ENCODE data around the gene RMND1. TPM values are rescaled to one million over a fixed set of nuclear protein-coding genes. Genes with fewer than 3 reads are reported as not detected.

The RMND1 gene
- total and polyA plus RNA-seq, 2 of the 13 experiments (the other 11 are each of a cell fraction or from before 2014, with no cell fraction given) = 34.0 to 72.5 TPM

DNA sequence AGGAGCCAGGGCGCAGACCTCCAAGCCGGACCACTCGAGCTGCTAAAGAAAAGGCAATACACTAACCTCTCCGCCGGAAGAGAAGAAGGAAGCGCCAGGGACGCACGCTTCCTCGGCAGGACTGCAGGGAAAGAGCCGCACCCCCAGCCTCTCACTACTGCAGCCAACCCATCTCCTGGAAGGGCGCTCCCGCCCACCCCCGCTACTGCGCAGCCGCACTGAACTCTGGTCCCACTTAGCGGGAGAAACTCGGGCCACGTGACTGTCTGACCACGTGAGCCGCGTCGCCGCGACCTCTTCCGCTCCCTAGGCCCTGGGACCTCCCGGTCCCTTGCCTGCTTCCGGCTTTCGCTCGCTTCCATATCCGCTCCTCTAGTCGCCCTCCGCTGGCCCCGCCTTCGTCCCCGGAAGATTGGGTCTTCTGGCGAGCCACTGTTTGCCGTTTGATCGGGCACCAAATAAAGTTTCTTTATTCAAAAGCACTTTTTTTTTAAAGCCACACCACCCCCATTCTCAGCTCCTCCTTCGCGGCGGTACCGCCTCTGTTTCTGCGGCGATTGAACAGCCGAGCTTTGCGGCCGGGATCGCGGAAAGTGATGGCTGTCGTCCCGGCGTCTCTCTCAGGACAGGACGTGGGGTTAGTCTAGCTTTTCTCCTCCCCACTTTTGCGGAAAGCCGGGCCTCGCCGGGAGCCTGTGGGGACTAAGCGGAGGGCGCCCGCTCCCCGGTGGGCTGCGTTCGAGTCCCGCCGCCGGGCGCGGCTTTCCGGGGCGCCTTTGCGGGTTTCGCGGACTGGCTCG, at the start of gene RMND1 (continued):
- TF ChIP-seq SKI (IDR thresholded peaks at IDR 0.05; ENCODE audit: partially characterized antibody) = peak; percentile 76
- TF ChIP-seq ETV5 (CRISPR knock-in tag; IDR thresholded peaks at IDR 0.05; ENCODE audit: borderline replicate concordance) = peak; percentile 98
- peak; percentile 95; the same call in 1 of the 2 replicates for TF ChIP-seq CBX5 (CRISPR knock-in tag; IDR thresholded peaks at IDR 0.05; ENCODE audit: borderline replicate concordance)
- TF ChIP-seq KDM4B (CRISPR knock-in tag; IDR thresholded peaks at IDR 0.05) = no peak
- TF ChIP-seq ZNF510 (CRISPR knock-in tag; IDR thresholded peaks at IDR 0.05; ENCODE audit: low read depth) = peak; percentile 86; the same call in 1 of the 2 replicates
- peak; percentile 72; the same call in 1 of the 2 replicates for TF ChIP-seq NCOR1 (IDR thresholded peaks at IDR 0.05; ENCODE audit: borderline replicate concordance, low read length)
- TF ChIP-seq PHF21A (CRISPR knock-in tag; IDR thresholded peaks at IDR 0.05) = peak; percentile 99
- TF ChIP-seq, protein P1, sequence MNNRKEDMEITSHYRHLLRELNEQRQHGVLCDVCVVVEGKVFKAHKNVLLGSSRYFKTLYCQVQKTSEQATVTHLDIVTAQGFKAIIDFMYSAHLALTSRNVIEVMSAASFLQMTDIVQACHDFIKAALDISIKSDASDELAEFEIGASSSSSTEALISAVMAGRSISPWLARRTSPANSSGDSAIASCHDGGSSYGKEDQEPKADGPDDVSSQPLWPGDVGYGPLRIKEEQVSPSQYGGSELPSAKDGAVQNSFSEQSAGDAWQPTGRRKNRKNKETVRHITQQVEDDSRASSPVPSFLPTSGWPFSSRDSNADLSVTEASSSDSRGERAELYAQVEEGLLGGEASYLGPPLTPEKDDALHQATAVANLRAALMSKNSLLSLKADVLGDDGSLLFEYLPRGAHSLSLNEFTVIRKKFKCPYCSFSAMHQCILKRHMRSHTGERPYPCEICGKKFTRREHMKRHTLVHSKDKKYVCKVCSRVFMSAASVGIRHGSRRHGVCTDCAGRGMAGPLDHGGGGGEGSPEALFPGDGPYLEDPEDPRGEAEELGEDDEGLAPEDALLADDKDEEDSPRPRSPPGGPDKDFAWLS (CRISPR knock-in tag; IDR thresholded peaks at IDR 0.05; ENCODE audit: borderline replicate concordance) = peak; percentile 86; the same call in 1 of the 2 replicates
- TF ChIP-seq, protein P2, sequence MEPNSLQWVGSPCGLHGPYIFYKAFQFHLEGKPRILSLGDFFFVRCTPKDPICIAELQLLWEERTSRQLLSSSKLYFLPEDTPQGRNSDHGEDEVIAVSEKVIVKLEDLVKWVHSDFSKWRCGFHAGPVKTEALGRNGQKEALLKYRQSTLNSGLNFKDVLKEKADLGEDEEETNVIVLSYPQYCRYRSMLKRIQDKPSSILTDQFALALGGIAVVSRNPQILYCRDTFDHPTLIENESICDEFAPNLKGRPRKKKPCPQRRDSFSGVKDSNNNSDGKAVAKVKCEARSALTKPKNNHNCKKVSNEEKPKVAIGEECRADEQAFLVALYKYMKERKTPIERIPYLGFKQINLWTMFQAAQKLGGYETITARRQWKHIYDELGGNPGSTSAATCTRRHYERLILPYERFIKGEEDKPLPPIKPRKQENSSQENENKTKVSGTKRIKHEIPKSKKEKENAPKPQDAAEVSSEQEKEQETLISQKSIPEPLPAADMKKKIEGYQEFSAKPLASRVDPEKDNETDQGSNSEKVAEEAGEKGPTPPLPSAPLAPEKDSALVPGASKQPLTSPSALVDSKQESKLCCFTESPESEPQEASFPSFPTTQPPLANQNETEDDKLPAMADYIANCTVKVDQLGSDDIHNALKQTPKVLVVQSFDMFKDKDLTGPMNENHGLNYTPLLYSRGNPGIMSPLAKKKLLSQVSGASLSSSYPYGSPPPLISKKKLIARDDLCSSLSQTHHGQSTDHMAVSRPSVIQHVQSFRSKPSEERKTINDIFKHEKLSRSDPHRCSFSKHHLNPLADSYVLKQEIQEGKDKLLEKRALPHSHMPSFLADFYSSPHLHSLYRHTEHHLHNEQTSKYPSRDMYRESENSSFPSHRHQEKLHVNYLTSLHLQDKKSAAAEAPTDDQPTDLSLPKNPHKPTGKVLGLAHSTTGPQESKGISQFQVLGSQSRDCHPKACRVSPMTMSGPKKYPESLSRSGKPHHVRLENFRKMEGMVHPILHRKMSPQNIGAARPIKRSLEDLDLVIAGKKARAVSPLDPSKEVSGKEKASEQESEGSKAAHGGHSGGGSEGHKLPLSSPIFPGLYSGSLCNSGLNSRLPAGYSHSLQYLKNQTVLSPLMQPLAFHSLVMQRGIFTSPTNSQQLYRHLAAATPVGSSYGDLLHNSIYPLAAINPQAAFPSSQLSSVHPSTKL (CRISPR knock-in tag; IDR thresholded peaks at IDR 0.05) = peak; percentile 84
- no peak; the same call in 1 of the 2 replicates for TF ChIP-seq ZNF3 (CRISPR knock-in tag; IDR thresholded peaks at IDR 0.05)
- TF ChIP-seq, protein P3, sequence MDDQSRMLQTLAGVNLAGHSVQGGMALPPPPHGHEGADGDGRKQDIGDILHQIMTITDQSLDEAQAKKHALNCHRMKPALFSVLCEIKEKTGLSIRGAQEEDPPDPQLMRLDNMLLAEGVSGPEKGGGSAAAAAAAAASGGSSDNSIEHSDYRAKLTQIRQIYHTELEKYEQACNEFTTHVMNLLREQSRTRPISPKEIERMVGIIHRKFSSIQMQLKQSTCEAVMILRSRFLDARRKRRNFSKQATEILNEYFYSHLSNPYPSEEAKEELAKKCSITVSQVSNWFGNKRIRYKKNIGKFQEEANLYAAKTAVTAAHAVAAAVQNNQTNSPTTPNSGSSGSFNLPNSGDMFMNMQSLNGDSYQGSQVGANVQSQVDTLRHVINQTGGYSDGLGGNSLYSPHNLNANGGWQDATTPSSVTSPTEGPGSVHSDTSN (CRISPR knock-in tag; IDR thresholded peaks at IDR 0.05; ENCODE audit: borderline replicate concordance) = peak; percentile 93
- TF ChIP-seq ELF3 (CRISPR knock-in tag; IDR thresholded peaks at IDR 0.05) = peak; percentile 99
- TF ChIP-seq PHF20 (CRISPR knock-in tag; IDR thresholded peaks at IDR 0.05) = peak; percentile 99
- no peak for TF ChIP-seq LCORL (IDR thresholded peaks at IDR 0.05)
- TF ChIP-seq LCORL (CRISPR knock-in tag; IDR thresholded peaks at IDR 0.05) = peak; percentile 93
- TF ChIP-seq, protein P4, sequence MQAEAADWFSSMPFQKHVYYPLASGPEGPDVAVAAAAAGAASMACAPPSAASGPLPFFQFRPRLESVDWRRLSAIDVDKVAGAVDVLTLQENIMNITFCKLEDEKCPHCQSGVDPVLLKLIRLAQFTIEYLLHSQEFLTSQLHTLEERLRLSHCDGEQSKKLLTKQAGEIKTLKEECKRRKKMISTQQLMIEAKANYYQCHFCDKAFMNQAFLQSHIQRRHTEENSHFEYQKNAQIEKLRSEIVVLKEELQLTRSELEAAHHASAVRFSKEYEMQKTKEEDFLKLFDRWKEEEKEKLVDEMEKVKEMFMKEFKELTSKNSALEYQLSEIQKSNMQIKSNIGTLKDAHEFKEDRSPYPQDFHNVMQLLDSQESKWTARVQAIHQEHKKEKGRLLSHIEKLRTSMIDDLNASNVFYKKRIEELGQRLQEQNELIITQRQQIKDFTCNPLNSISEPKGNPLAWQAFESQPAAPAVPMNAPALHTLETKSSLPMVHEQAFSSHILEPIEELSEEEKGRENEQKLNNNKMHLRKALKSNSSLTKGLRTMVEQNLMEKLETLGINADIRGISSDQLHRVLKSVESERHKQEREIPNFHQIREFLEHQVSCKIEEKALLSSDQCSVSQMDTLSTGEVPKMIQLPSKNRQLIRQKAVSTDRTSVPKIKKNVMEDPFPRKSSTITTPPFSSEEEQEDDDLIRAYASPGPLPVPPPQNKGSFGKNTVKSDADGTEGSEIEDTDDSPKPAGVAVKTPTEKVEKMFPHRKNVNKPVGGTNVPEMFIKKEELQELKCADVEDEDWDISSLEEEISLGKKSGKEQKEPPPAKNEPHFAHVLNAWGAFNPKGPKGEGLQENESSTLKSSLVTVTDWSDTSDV (CRISPR knock-in tag; IDR thresholded peaks at IDR 0.05) = peak; percentile 92
- TF ChIP-seq, protein P5, sequence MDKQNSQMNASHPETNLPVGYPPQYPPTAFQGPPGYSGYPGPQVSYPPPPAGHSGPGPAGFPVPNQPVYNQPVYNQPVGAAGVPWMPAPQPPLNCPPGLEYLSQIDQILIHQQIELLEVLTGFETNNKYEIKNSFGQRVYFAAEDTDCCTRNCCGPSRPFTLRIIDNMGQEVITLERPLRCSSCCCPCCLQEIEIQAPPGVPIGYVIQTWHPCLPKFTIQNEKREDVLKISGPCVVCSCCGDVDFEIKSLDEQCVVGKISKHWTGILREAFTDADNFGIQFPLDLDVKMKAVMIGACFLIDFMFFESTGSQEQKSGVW (CRISPR knock-in tag; IDR thresholded peaks at IDR 0.05; ENCODE audit: borderline replicate concordance) = no peak
- TF ChIP-seq ZNF841 (CRISPR knock-in tag; IDR thresholded peaks at IDR 0.05; ENCODE audit: borderline replicate concordance) = no peak
- 0 out of 2 replicates have a peak, but pooled peaks have one; percentile 81 for TF ChIP-seq ZFP41 (CRISPR knock-in tag; IDR thresholded peaks at IDR 0.05; ENCODE audit: borderline replicate concordance)

Measured in HepG2 (cell line).